ENCODE results near the gene ANAPC2. TPM values are rescaled to one million over a fixed set of nuclear protein-coding genes. Genes with fewer than 3 reads are reported as not detected.

Gene ANAPC2
- total and polyA plus RNA-seq, 2 of the 4 experiments (the other 2 are of a cell fraction), result 9.3 to 29.5 TPM

DNA sequence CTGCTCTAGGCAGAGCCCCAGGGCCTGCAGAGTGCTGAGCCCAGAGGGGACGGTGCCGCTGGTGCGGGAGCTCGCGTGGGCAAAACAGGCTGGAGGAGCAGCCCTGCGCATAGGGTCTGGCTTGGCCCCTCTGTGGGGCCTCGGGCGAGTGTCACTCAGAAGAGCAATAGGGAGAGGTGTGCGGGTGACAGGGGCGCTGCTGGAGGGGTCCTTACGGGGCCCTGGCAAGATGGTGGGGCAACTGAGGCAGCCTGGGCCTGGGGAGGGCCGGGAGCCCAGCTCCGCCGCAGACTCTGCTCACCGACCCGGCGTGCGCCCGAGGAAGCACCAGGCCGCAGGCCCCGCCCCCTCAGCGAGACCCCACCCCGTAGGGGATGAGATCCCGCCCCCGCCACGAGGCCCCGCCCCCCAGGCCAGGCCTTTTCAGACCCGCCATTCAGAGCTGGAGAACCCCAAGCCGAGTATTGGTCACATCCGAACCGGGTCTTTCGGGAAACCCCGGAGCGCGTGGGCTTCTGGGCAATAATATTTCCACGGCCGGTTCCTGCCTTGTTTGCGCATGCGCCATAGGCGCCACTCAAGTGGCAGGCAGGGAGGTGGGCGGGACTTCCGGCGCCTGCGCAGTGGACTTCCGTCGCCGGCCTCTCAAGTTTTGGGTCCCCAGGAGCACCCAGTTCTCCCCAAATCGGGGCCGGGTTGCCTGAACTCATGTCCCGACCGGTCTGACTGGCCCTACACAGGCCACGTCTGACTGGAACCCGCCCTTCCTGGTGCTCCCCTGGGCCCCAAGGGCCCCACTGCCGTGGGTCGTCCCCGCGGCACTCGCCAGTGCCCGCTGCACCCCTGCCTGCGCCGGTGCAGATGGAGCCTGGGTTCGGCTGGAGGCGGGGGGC is 35.0 kb upstream of the ANAPC2 start:
- peak overlapping the region; percentile 86 for H2AK9ac ChIP-seq (replicated peaks; ENCODE audit: low read depth, low read length, poor library complexity)
- H3K56ac ChIP-seq (ENCODE audit: extremely low read depth, insufficient read depth, low read length), result peak overlapping the region; percentile 62; the same call in 1 of the 2 replicates
- DNase-seq (peak; percentile 97), ATAC-seq (ENCODE audit: low read depth) (peak; percentile 93)
- H3K79me1 ChIP-seq (ENCODE audit: low read depth in 1 of 2, low read length in 2 of 2), result peaks cover 0 to 4% of the 10 kb centered on the region in 2 experiments; a peak in 1 of 4 replicates
- H3K23ac ChIP-seq (ENCODE audit: low read depth, low read length), result peak overlapping the region; percentile 58; the same call in 1 of the 2 replicates
- TF ChIP-seq FOS (IDR thresholded peaks at IDR 0.05; ENCODE audit: low read depth, low read length), result no peak
- TF ChIP-seq CTCF (conservative IDR thresholded peaks at IDR 0.05; ENCODE audit: low read depth, low read length), result no peak
- no peak for TF ChIP-seq MAFK (IDR thresholded peaks at IDR 0.05; ENCODE audit: low read depth, low read length)
- no peak for TF ChIP-seq POLR2A (IDR thresholded peaks at IDR 0.05; ENCODE audit: low read depth, low read length)
- no peak for TF ChIP-seq SMC3 (IDR thresholded peaks at IDR 0.05; ENCODE audit: low read depth, low read length)
- TF ChIP-seq USF2 (IDR thresholded peaks at IDR 0.05; ENCODE audit: low read depth, low read length), result 0 out of 2 replicates have a peak, but pooled peaks have one; percentile 3
- peak; percentile 14; the same call in 1 of the 2 replicates for TF ChIP-seq MXI1 (IDR thresholded peaks at IDR 0.05; ENCODE audit: borderline replicate concordance, low read depth, low read length)
- TF ChIP-seq MAZ (IDR thresholded peaks at IDR 0.05; ENCODE audit: borderline replicate concordance, low read depth, low read length), result peak; percentile 14; the same call in 1 of the 2 replicates
- TF ChIP-seq RCOR1 (IDR thresholded peaks at IDR 0.05; ENCODE audit: insufficient replicate concordance, low read length), result no peak
- TF ChIP-seq, protein P1, sequence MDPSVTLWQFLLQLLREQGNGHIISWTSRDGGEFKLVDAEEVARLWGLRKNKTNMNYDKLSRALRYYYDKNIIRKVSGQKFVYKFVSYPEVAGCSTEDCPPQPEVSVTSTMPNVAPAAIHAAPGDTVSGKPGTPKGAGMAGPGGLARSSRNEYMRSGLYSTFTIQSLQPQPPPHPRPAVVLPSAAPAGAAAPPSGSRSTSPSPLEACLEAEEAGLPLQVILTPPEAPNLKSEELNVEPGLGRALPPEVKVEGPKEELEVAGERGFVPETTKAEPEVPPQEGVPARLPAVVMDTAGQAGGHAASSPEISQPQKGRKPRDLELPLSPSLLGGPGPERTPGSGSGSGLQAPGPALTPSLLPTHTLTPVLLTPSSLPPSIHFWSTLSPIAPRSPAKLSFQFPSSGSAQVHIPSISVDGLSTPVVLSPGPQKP (IDR thresholded peaks at IDR 0.05; ENCODE audit: borderline replicate concordance, low read depth, low read length), result no peak
- no peak for TF ChIP-seq CHD1 (IDR thresholded peaks at IDR 0.05; ENCODE audit: low read depth, low read length)
- no peak overlapping the region for H2BK20ac ChIP-seq (ENCODE audit: low read depth, low read length)
- intact Hi-C loops (cut with micrococcal nuclease), result no loop called here
- peak overlapping the region; percentile 89 for H3K4me3 ChIP-seq (ENCODE audit: insufficient read depth, low read depth, low read length)
- H2BK5ac ChIP-seq (ENCODE audit: low read depth, low read length, poor library complexity, severe bottlenecking), result peak overlapping the region; percentile 79
- peaks cover 3% of the 10 kb centered on the region; the same call in 1 of the 2 replicates for H3K9me1 ChIP-seq (ENCODE audit: insufficient read depth, low read length)
- 1% methylated on average over 36 of the region's 63 CpGs; no CpG with 5 or more reads in 1 of the 2 experiments for WGBS, 2 experiments (ENCODE audit: extremely low coverage in 2 of 2, insufficient read length in 1 of 2)
- no peak overlapping the region for H2BK120ac ChIP-seq (ENCODE audit: low read depth, low read length)
- POLR2A ChIA-PET (ENCODE audit: unreplicated experiment), result interaction anchor here (1.1 kb wide), 1 partner anchor 15 kb away, joined by 6 read pairs; no protein-coding TSS in a partner anchor
- CTCF ChIA-PET, result interaction anchor here (0.8 kb wide), 1 partner anchor 177 kb away, joined by 4 read pairs; the partner anchor contains the start of gene NPDC1
- peak overlapping the region; percentile 90 for H3K14ac ChIP-seq (replicated peaks; ENCODE audit: low read depth, low read length)
- H2AFZ ChIP-seq (replicated peaks; ENCODE audit: low read length, poor library complexity), result peak overlapping the region; percentile 93
- H3K27ac ChIP-seq (ENCODE audit: insufficient read depth, low read length), result peak overlapping the region; percentile 96
- H3K4ac ChIP-seq (ENCODE audit: low read depth, low read length), result peak overlapping the region; percentile 88
- peak overlapping the region; percentile 89 for H4K5ac ChIP-seq (ENCODE audit: low read depth, low read length)
- in situ Hi-C loops (cut with MboI; ENCODE audit: low sequenced_read_pairs), result no loop called here
- H3K9me3 ChIP-seq (ENCODE audit: control insufficient read depth, insufficient read depth, low read length), result no peaks in the 10 kb centered on the region
- H3K4me1 ChIP-seq (ENCODE audit: control insufficient read depth, insufficient read depth, low read length), result peaks cover 19% of the 10 kb centered on the region
- H3K9ac ChIP-seq (ENCODE audit: low read depth, low read length), result peak overlapping the region; percentile 97
- peak overlapping the region; percentile 88 for H3K4me2 ChIP-seq (ENCODE audit: low read depth, low read length)
- H2AK5ac ChIP-seq (ENCODE audit: low read depth, low read length), result peak overlapping the region; percentile 96
- H4K20me1 ChIP-seq (ENCODE audit: insufficient read depth, low read length), result no peaks in the 10 kb centered on the region
- no peak overlapping the region; the same call in 1 of the 2 replicates for H3K18ac ChIP-seq (ENCODE audit: low read depth, low read length)
- H4K8ac ChIP-seq (ENCODE audit: low read depth in 2 of 2, low read length in 2 of 2), result peak overlapping the region; percentile 95
- BruUV-seq (replicated peaks), result no TSS peak
- no peak overlapping the region for H2BK15ac ChIP-seq (ENCODE audit: low read depth, low read length)
- dilution Hi-C loops (cut with HindIII; ENCODE audit: low sequenced_read_pairs, unreplicated experiment), result no loop called here
- H3K36me3 ChIP-seq (ENCODE audit: control insufficient read depth, insufficient read depth, low read length), result no peaks in the 10 kb centered on the region
- peak overlapping the region; percentile 64; the same call in 1 of the 2 replicates for H4K91ac ChIP-seq (ENCODE audit: insufficient read depth, low read depth, low read length)
- no peaks in the 10 kb centered on the region for H3K27me3 ChIP-seq (ENCODE audit: control insufficient read depth, insufficient read depth, low read length)
